Activated CD4-positive, alpha-beta memory T cell treated with anti-CD3 and anti-CD28 coated beads for 36 hours (primary cell): ENCODE results near the gene SV2A. TPM values are rescaled to one million over a fixed set of nuclear protein-coding genes. Genes with fewer than 3 reads are reported as not detected.
"Not testable (repeated sequence)": the region's sequence is repeated elsewhere in the genome, so short reads cannot be mapped to it uniquely, and the experiment has no call there.

Experiments
- CTCF ChIA-PET: fragments of 350-600 bp; sonication (Branson Sonifier 250); formaldehyde crosslinking; loops from one replicate; lab custom pipeline; 2021; ENCODE audit warnings: antibody characterized with exemption, inconsistent platforms; lab: Charles Lee
- POLR2A ChIA-PET: fragments of 350-600 bp; sonication (Branson Sonifier 250); formaldehyde crosslinking; loops from one replicate; lab custom pipeline; 2021; ENCODE audit warnings: antibody characterized with exemption; lab: Charles Lee
- DNase-seq: peaks from one replicate; pipeline ENCODE4 v3.0.0-alpha.2; 2020
- H3K27ac Mint-ChIP-seq: one replicate; pipeline ENCODE4 v1.8.0; 2021; ENCODE audit warnings: mixed read lengths
- H3K27me3 Mint-ChIP-seq: one replicate; pipeline ENCODE4 v1.8.0; 2021; ENCODE audit warnings: mixed read lengths
- H3K36me3 Mint-ChIP-seq: one replicate; pipeline ENCODE4 v1.8.0; 2021; ENCODE audit warnings: mixed read lengths
- H3K4me1 Mint-ChIP-seq: one replicate; pipeline ENCODE4 v1.8.0; 2021; ENCODE audit warnings: low read depth, mixed read lengths
- H3K4me3 Mint-ChIP-seq: one replicate; pipeline ENCODE4 v1.8.0; 2021; ENCODE audit warnings: mild to moderate bottlenecking, mixed read lengths
- H3K9me3 Mint-ChIP-seq: one replicate; pipeline ENCODE4 v1.8.0; 2021; ENCODE audit warnings: mixed read lengths
- intact Hi-C: fragments of 100-400 bp; cut with micrococcal nuclease; formaldehyde crosslinking; loops from one replicate; pipeline ENCODE4 v1.15.1; 2023
- total RNA-seq, 2 experiments: library from RNA; stranded (reverse); gene quantifications; one replicate each; pipeline ENCODE4 v1.2.3, GENCODE V29; 2021

The SV2A gene
- total RNA-seq, 2 experiments from 2014 or later, result 9.6 to 9.8 TPM

DNA sequence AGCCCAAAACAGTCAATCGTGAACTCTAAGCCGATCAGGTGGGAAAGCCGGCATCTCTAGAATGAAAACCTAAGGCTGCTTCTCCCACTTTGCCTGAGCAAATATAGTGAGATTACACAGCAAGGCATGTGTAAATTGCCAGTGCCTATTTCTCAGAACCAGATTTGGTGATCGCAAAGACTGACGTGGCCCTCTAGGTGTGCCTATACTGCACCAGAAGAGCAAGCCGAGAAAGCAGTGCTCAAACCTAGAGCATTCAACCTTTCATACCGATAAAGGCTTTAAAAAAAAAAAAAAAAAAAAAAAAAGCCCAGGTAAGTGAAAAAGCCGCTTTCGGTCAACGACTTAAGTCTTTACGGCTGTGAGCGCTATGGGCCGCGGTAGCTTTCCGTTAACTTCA lies 57.4 kb downstream of the SV2A start:
- H3K36me3 Mint-ChIP-seq, DNase-seq, H3K9me3 Mint-ChIP-seq, H3K27ac Mint-ChIP-seq, intact Hi-C loops, POLR2A ChIA-PET, CTCF ChIA-PET, H3K27me3 Mint-ChIP-seq, H3K4me3 Mint-ChIP-seq, H3K4me1 Mint-ChIP-seq: not testable (repeated sequence)

Other genes with a start within 250 kb of the SV2A start
- not detected for gene FCGR1A, start 135.2 kb downstream of the SV2A start, total RNA-seq
- 10 to 100 TPM; 27.9 to 29.6 TPM for gene BOLA1, start 18.3 kb downstream of the SV2A start, total RNA-seq
- gene SF3B4, start 10.0 kb upstream of the SV2A start, total RNA-seq, result 10 to 100 TPM; 72.7 to 75.7 TPM
- 1 to 10 TPM; 1.7 to 2.2 TPM for gene MTMR11, start 19.0 kb upstream of the SV2A start, total RNA-seq
- 10 to 100 TPM; 23.8 to 24.7 TPM for gene OTUD7B, start 92.9 kb upstream of the SV2A start, total RNA-seq
- gene VPS45, start 149.9 kb upstream of the SV2A start, total RNA-seq, result 10 to 100 TPM; 26.5 to 28.3 TPM
- gene PLEKHO1, start 232.1 kb upstream of the SV2A start, total RNA-seq, result 10 to 100 TPM; 28.7 to 31.8 TPM